OCI-LY7 (cell line): ENCODE measurements around the gene PGGHG.

Experiments
- CTCF ChIP-seq: fragments of 200-600 bp; sonication (generic); conservative IDR thresholded peaks from 2 replicates; pipeline ENCODE4 v1.5.1; 2014; ENCODE audit warnings: mild to moderate bottlenecking, antibody characterized with exemption, low read length, moderate library complexity, mixed read lengths
- EZH2phosphoT487 ChIP-seq: fragments of 200-600 bp; sonication (generic); IDR thresholded peaks from 2 replicates; pipeline ENCODE4 v1.6.1; 2018; ENCODE audit warnings: low read depth, borderline replicate concordance, mild to moderate bottlenecking, mixed run types, antibody characterized with exemption, low read length, moderate library complexity, mixed read lengths

GRCh38 chr11:337711-338110 is 48.8 kb downstream of the PGGHG start:
- TF ChIP-seq CTCF (no peak), EZH2phosphoT487 (no peak)
